ELR (cell line): ENCODE data around the gene ASPHD1.
"Not testable (repeated sequence)": the region's sequence is repeated elsewhere in the genome, so short reads cannot be mapped to it uniquely, and the experiment has no call there.

ENCODE experiments used
- DNase-seq: peaks from one replicate; pipeline ENCODE4 v3.0.0-alpha.2; 2015; ENCODE audit warnings: low read depth

The ASPHD1 gene

GRCh38 chr16:29900102-29900887 lies at the start of gene ASPHD1:
Gene ASPHD1, plus strand, starts transcription at chr16:29900488. Its CDS starts 484 bp downstream, at chr16:29900972.
- peak; percentile 94 for DNase-seq

DNA sequence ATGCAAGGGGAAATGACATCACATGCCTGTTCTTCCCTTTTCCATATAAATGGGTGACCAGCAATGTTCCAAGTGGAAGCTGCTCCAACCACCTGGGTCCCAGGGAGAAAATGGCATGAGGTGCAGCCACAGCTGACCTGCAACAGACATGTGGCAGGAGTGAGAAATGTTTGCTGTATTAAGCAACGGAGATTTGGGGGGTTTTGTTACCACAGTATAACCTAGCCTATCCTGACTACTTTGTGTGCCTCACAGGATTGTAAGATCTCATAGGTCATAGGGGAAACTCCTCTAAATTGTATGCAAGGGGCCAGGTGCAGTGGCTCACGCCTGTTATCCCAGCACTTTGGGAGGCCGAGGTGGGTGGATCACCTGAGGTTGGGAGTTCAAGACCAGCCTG lies 49.3 kb upstream of the ASPHD1 start:
- no peak for DNase-seq

GRCh38 chr16:29852654-29853053 lies 47.6 kb upstream of the ASPHD1 start:
- DNase-seq: no peak

DNA sequence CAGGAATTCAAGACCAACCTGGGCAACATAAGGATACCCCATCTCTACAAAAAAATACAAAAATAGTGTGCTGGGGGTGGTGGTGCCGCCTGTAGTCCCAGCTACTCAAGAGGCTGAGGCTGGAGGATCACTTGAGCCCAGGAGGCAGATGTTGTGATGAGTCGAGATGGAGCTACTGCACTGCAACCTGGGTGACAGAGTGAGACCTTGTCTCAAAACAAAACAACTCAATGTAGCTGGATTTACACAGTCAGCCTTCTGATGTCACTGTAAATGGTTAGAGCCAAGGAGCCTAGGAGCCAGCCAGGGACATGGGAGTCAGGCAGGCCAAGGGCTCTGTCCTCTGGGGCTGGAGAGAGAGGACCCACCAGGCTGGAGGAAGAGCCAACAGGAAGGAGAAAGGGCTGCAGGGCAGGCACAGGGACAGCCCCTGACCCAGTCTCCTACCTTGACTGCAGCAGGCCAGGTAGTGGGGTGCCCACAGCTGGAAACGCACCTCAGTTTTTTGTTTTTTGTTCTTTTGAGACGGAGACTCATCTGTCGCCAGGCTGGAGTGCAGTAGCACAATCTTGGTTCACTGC lies 45.7 kb upstream of the ASPHD1 start:
- DNase-seq: no peak

GRCh38 chr16:29857133-29857760 lies 43.0 kb upstream of the ASPHD1 start:
- DNase-seq: peak; percentile 52

DNA sequence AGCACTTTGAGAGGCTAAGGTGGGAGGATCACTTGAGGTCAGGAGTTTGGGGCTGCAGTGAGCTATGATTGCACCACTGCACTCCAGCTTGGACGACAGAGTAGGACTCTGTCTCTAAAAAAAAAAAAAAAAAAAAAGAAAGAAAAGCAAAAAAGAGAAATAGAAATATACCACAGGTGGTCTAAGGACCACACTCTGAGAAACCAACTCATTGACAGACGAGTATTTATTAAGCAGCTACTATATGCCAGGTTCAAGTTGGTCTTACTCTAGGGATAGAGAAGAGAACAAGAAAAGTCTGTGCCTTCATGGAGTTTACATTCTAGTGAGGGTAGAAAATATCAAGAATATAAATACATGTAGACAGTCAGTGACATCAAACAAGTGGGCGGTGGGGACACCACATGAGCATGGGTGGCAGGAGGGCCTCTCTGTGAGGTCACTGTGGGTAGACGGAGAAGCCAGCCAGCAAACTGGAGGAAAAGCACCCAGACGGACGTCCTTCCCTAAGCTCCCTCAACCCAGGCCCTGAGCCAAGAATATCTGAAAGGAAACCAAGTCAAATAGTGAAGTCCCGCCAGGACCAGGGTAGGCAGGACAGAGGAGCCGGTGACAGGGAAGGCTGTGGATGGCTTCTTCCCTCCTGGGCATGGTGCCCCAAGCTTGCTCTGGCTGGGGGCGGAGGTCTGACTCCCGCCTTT lies 42.0 kb upstream of the ASPHD1 start:
- DNase-seq: no peak

- no peak for DNase-seq
Observed at GRCh38 chr16:29858974-29859373, 41.3 kb upstream of the ASPHD1 start.

GRCh38 chr16:29860218-29860617 lies 40.1 kb upstream of the ASPHD1 start:
- no peak for DNase-seq

- DNase-seq: peak; percentile 56
Observed at GRCh38 chr16:29862383-29862883, 37.9 kb upstream of the ASPHD1 start.

- peak; percentile 98 for DNase-seq
Observed at GRCh38 chr16:29862884-29863668, 37.2 kb upstream of the ASPHD1 start, which contains the start of gene CDIPT. Gene CDIPT, minus strand, starts transcription at chr16:29863226. Its CDS starts 369 bp downstream, at chr16:29862857.

- no peak for DNase-seq
Observed at GRCh38 chr16:29863669-29863984, 36.7 kb upstream of the ASPHD1 start.

- DNase-seq: no peak
Observed at GRCh38 chr16:29864205-29864604, 36.1 kb upstream of the ASPHD1 start.

- DNase-seq: no peak
Observed at GRCh38 chr16:29868396-29869009, 31.8 kb upstream of the ASPHD1 start.

- DNase-seq: not testable (repeated sequence)
Observed at GRCh38 chr16:29869067-29869466, 31.2 kb upstream of the ASPHD1 start.

- no peak for DNase-seq
Observed at GRCh38 chr16:29871822-29872546, 28.3 kb upstream of the ASPHD1 start.

DNA sequence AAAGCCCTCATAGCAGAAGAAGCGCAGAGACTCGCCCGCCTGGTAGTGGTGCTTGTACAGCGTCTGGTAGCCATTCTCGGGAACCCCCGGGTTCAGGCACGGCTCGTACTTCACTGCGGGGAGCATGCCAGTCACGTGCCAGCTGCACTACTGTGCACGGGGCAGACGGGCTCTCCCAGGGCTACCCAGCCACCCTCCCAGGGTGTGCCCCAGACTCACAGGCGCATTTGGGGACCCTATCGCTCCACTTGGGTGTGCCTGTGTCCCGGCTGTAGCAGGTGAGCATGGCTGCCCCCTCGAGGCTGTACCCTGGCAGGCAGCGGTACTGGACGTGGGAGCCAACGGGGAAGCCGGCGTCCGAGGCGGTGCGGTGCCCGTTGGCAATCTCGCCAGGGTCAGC lies 27.0 kb upstream of the ASPHD1 start:
- no peak for DNase-seq

DNA sequence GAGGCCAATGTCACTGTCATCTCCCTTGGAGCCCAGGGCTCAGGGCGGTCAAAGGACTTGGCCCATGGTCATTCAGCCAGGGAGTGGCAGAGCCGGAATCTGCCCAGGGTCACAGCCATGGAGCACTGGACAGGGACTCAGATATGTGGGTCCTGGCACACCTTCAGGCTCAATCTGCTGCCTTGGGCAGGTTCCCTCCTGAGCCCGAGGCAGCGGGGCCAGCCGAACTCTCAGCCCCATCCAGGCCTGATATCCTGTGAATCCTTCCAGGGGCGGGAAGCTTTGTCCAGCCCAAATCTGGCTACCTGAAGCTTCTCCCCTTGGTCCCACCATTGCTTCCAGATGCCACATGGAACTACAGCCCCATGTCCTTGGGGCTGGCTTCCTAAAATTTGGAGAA lies 25.1 kb upstream of the ASPHD1 start:
- no peak for DNase-seq

DNA sequence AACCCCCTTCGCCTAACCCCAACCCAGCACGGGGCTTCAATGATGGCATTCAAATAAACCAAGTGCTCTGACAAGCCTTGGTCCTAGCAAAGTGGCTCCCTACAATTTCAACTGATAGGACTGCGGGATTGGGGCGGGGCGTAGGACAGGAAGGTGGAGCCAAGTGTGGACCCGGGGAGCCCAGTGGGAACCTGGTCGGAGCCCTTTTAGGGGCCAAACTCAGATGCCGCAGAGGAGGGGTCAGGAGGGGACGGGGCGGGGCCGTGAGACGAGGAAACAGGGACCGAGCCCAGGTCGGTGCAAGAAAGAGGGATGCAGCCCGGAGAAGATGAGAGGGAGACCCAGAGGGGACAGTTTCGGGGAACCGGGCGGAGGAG lies 24.1 kb upstream of the ASPHD1 start:
- no peak for DNase-seq

GRCh38 chr16:29876594-29877249 lies 23.6 kb upstream of the ASPHD1 start:
- no peak for DNase-seq
